Chondrocyte (in vitro differentiated cells): ENCODE data around the gene ZNF831. TPM values are rescaled to one million over a fixed set of nuclear protein-coding genes. Genes with fewer than 3 reads are reported as not detected.

ENCODE experiments used
- DNase-seq: peaks from one replicate; pipeline ENCODE4 v3.0.0; 2021; ENCODE audit warnings: mixed read lengths, low spot score
- H3K27ac Mint-ChIP-seq: one replicate; pipeline ENCODE4 v1.8.0; 2021; ENCODE audit warnings: mild to moderate bottlenecking, moderate library complexity, mixed read lengths; ENCODE audit not compliant: unreplicated experiment
- H3K27me3 Mint-ChIP-seq: 2 replicates; pipeline ENCODE4 v1.8.0; 2021; ENCODE audit warnings: low read depth, mixed read lengths
- H3K36me3 Mint-ChIP-seq: 2 replicates; pipeline ENCODE4 v1.8.0; 2021; ENCODE audit warnings: low read depth, mixed read lengths
- H3K4me1 Mint-ChIP-seq: 2 replicates; pipeline ENCODE4 v1.8.0; 2021; ENCODE audit warnings: low read depth, mild to moderate bottlenecking, mixed read lengths
- H3K4me3 Mint-ChIP-seq: one replicate; pipeline ENCODE4 v1.8.0; 2021; ENCODE audit warnings: mild to moderate bottlenecking, moderate library complexity, mixed read lengths; ENCODE audit not compliant: unreplicated experiment
- H3K9me3 Mint-ChIP-seq: 2 replicates; pipeline ENCODE4 v1.8.0; 2021; ENCODE audit warnings: low read depth, mixed read lengths
- long read RNA-seq: library from polyadenylated mRNA; stranded (forward); transcript quantifications from one replicate; pipeline ENCODE4 v2.0.0, GENCODE V29; 2021
- total RNA-seq: library from RNA; stranded (reverse); gene quantifications from 3 replicates; pipeline ENCODE4 v1.2.1, GENCODE V29; 2021
- TF ChIP-seq, protein P1 (sequence below): fragments of 200-600 bp; sonication (generic); IDR thresholded peaks from 2 replicates; pipeline ENCODE4 v1.5.0; 2021; ENCODE audit warnings: antibody characterized with exemption, mild to moderate bottlenecking, moderate library complexity

ZNF831 gene
- total RNA-seq, result not detected in 3 replicates
- long read RNA-seq, result 0 reads

DNA sequence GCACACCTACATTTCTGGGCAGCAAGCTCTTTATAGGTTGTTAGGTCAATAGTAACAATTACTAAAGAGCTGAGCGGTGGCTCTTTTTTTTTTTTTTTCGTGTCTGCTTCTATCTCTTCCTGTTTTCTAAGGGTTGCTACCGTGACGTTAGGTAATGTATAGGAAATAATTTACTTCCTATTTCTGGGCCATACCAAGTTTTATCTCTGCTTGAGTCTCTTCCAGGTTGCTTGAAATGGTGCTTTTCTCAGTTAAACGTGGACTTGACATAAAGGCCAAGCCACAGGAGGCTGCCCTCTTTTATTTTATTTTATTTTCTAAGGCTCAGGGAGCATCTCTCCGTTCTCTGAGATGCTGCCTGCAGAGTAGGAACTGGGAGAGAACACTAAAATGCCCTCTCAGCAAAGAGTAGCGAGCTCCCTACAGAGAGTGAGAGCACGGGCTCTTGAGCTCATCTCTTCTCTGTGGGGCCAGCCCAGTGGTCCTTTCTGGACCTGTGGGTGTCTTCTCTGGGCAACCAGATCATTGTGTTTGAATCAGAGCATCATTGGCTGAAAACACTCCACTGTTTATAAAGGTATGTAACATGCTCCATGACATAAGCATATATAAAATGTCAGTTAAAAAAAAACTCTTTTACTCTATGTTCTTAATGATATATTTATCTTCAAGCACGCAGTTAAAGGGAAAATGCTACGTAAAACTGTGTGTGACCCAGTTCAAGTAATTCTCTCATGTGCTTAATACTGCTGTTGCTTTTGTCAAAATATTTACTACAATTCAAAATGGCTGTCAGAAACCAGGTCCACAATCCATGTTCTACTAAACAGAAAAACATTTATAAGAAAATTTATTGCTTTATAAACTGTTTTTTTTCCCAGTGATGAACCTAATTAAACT, at the start of gene ZNF831:
ZNF831 (plus strand) TSS at position 191 of the 900 bp plus-strand sequence. CDS start 27,199 bp downstream, outside the sequence.
- H3K27me3 Mint-ChIP-seq, result peaks cover 16% of the 10 kb centered on the region
- peaks cover 4% of the 10 kb centered on the region for H3K9me3 Mint-ChIP-seq
- DNase-seq, result no peak
- TF ChIP-seq, protein P1, sequence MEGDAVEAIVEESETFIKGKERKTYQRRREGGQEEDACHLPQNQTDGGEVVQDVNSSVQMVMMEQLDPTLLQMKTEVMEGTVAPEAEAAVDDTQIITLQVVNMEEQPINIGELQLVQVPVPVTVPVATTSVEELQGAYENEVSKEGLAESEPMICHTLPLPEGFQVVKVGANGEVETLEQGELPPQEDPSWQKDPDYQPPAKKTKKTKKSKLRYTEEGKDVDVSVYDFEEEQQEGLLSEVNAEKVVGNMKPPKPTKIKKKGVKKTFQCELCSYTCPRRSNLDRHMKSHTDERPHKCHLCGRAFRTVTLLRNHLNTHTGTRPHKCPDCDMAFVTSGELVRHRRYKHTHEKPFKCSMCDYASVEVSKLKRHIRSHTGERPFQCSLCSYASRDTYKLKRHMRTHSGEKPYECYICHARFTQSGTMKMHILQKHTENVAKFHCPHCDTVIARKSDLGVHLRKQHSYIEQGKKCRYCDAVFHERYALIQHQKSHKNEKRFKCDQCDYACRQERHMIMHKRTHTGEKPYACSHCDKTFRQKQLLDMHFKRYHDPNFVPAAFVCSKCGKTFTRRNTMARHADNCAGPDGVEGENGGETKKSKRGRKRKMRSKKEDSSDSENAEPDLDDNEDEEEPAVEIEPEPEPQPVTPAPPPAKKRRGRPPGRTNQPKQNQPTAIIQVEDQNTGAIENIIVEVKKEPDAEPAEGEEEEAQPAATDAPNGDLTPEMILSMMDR, result no peak
- no peaks in the 10 kb centered on the region for H3K36me3 Mint-ChIP-seq
- no peak within 1 kb of the TSS for H3K27ac Mint-ChIP-seq
- no peak within 1 kb of the TSS for H3K4me3 Mint-ChIP-seq
- no peaks in the 10 kb centered on the region for H3K4me1 Mint-ChIP-seq

DNA sequence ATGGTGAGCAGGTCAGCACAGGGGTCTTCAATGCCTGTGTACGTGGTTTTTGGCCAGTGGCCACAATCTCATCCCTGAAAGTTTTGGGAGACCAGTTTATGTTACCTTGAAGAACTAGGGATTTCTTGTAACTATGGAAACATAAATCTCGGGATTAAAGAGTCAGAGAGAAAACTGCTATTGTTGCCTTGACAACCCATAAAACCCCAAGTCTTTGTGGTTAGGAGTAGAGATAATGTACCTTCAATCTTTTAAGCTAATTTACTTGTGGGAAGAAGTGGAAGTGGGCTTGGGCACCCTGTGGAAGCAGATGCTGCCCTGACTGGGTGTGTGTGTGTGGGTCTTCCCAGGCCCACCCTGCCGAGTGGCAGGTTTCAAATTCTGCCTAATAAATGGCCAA, 46.1 kb upstream of the ZNF831 start:
- Mint-ChIP-seq H3K4me3 (no peak overlapping the region), H3K27me3 (peaks cover 15% of the 10 kb centered on the region), H3K27ac (no peak overlapping the region), H3K36me3 (no peaks in the 10 kb centered on the region), H3K9me3 (peaks cover 5% of the 10 kb centered on the region), H3K4me1 (no peaks in the 10 kb centered on the region)
- no peak for DNase-seq
- TF ChIP-seq, protein P1, result no peak

DNA sequence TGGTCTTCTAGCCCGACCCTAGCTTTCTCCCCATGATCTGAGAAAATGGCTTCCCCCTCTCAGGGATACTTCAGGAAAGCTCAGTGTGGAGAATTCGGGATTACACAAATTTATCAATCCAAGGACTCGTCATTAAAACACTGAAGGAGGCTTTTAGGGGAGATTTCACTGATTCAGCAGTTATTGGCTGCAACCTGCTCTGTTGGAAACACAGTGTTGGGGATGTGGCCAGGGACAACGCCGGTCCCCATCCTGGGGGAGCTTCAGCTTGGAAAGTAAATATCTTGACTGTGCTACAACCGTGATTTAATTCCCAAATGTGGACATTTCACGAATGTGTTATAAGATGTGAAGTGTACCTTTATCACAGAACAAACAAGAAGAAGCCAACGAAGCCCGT, 44.8 kb upstream of the ZNF831 start:
- Mint-ChIP-seq H3K9me3 (peaks cover 3% of the 10 kb centered on the region), H3K27ac (no peak overlapping the region), H3K36me3 (no peaks in the 10 kb centered on the region), H3K4me1 (no peaks in the 10 kb centered on the region), H3K4me3 (no peak overlapping the region), H3K27me3 (peaks cover 21% of the 10 kb centered on the region)
- TF ChIP-seq, protein P1, result no peak
- no peak for DNase-seq

DNA sequence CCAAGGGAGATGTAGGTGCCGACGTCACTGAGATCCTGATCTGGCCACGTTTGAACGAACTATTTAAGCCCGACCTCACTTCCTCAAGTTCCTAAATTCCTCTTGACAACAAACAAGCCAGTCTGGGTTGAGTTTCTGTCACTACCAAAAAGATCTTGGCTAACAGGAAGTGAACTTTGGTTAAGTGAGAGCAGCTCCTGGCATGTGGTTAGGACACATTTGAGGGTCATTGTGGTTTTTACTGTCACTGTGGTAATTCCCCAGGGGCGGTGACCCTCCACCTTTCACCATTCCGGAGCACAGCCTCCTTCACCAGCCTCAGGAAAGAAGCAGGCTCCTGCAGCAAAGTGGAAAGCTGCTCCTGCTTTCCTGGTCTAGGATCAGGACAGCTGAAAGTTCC, 43.1 kb upstream of the ZNF831 start:
- Mint-ChIP-seq H3K4me3 (no peak overlapping the region), H3K27ac (no peak overlapping the region), H3K4me1 (no peaks in the 10 kb centered on the region), H3K36me3 (no peaks in the 10 kb centered on the region), H3K9me3 (peaks cover 3% of the 10 kb centered on the region), H3K27me3 (peaks cover 22% of the 10 kb centered on the region)
- TF ChIP-seq, protein P1, result no peak
- no peak for DNase-seq

DNA sequence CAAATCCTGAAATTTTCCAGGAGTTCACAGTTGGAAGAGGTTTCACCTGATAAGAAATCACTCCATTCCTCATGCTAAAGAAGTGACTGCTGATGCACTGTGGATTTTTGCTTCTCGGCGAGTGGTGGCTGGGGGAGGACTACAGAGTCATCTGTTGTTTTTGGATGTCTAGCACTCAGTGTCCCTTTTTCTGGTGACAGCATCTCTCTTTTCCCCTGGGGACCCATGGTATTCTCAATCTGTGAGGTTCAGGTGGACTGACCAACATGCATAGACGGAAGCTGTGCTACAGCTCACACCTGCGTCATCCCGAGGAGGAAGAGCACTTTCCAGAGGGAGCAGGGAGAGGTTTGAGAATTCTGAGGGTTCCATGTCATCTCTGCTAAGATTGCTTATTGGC, 42.7 kb upstream of the ZNF831 start:
- peaks cover 22% of the 10 kb centered on the region for H3K27me3 Mint-ChIP-seq
- H3K4me3 Mint-ChIP-seq, result no peak overlapping the region
- H3K9me3 Mint-ChIP-seq, result peaks cover 3% of the 10 kb centered on the region
- no peaks in the 10 kb centered on the region for H3K4me1 Mint-ChIP-seq
- no peak for DNase-seq
- H3K36me3 Mint-ChIP-seq, result no peaks in the 10 kb centered on the region
- TF ChIP-seq, protein P1, result no peak
- no peak overlapping the region for H3K27ac Mint-ChIP-seq
